ENCODE measurements around the gene NAA80.
"Not testable (repeated sequence)": the region's sequence is repeated elsewhere in the genome, so short reads cannot be mapped to it uniquely, and the experiment has no call there.

NAA80 gene

DNA sequence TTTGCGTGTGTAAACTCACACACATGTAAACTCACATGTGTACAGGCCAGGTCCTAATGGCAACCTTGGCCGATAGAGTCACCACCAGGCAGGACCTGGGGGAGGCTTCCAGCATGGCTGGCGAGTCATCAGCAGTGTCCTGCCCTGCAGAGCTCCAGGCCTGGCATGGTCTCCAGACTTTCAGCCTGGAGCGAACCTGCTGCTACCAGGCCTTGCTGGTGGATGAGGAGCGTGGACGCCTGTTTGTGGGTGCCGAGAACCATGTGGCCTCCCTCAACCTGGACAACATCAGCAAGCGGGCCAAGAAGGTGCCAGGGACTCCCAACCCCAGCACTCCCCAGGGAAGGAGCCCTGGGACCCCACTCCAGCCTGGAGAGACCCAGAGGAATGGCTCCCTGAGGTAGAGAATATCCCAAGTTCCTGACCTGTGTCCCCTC lies 29.2 kb downstream of the NAA80 start:
- DNase-seq (ENCODE audit: low read depth), result no peak

- no peak for DNase-seq (ENCODE audit: low read depth)
Measured at GRCh38 chr3:50269460-50269859, 29.7 kb downstream of the NAA80 start.

DNA sequence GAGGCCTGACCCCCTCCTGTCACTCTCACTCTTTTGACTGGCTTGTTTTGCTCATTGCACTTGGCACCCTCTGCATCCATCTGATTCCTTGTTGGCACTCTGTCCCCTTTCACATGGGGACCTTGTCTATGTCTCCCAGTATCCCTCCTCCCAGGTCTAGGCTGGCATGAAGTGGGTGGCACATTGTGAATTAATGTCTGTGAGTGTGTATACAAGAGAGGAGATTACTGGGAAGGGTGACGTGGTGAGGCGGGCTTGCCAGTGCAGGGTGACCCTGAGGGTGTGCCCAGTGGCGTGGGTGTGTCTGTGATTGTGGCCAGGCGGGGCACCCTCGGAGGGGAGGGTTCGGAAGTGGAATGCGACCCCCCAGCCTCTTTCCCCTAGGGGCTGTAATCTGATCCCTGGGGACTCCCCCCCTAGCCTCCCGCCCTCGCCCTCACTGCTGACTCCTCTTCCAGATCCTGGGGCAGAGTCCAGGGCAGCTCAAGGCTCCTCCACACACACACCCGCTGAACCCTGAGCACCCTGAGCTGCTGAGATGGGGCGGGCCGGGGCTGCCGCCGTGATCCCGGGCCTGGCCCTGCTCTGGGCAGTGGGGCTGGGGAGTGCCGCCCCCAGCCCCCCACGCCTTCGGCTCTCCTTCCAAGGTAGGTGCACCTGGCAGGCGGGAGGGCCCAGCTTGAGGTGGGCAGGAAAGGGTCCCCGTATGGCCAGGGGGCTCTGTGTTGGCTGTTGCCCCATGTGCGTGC lies 30.3 kb downstream of the NAA80 start, which contains the start of gene SEMA3B:
SEMA3B (plus strand) TSS at position 445 of the 749 bp plus-strand sequence; CDS start at position 539, 94 bp downstream.
- no peak for DNase-seq (ENCODE audit: low read depth)

DNA sequence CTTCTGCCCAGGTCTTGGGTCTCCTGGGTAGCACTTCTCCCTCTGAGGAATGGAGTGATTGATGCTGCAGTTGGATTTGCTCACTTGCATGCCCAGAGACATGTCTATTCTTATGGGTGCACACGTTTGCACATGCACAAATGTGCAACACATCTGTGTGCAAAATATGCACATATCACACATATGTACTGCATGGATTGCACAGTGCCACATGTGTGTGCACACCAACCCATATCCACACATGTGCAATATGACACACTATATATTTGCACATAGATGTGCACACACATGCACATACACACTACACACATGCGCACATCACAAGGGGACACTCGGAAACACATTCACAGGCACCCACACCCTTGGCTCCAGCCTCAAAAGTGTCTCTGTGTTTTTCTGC lies 30.9 kb downstream of the NAA80 start:
- no peak for DNase-seq (ENCODE audit: low read depth)

DNA sequence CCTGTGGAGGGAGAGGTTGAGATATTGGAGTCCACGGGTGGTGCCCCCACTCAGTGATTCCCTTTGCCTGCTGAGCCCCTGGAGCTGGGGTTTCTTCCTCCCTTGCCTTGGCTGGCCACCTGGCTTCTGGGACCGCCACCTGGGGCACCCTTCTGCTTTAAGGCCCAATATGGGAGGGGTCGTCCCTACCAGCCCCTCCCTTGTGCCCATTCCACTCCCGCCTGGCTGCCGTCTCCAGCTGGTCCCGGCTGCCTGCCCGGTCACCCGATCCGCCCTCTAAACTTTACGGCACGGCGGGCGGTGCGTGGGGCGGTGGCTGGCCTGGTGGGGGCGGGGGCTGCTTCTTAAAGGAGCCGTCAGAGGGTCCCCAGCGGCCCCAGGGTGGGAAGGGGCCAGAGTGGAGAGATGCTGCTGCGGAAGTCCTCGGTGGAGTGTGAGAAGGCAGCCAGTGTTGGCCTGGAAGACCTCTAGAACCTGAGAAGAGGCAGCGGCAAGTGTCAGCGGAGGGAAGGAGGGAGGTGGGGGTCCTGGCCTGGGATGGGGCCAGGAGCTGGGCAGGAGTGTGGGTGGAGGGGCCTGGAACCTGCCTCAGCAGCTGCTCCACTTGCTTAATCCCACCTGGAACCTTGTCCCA lies 31.8 kb downstream of the NAA80 start:
- DNase-seq (ENCODE audit: low read depth), result no peak

- DNase-seq (ENCODE audit: low read depth), result no peak
Measured at GRCh38 chr3:50266836-50267235, 32.4 kb downstream of the NAA80 start.

DNA sequence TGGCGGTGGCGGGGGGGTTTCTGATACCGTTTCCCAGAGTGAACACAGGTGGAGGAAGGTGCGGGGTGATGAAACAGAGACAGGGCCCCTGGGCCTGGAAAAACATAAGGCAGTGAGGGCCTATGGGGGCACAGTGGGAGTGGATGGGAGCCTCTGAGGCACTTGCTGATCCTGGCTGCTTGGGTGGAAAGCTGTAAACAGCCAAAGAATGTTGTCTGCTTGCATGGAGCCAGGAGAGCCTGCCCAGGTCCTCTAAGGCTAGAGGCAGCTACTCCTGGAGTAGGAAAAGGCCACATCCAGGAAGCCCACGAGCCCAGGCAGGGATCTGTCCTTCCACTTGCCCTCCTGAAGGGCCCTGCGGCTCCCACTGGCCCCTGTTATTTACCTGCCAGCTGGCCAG lies 33.2 kb downstream of the NAA80 start:
- no peak for DNase-seq (ENCODE audit: low read depth)

DNA sequence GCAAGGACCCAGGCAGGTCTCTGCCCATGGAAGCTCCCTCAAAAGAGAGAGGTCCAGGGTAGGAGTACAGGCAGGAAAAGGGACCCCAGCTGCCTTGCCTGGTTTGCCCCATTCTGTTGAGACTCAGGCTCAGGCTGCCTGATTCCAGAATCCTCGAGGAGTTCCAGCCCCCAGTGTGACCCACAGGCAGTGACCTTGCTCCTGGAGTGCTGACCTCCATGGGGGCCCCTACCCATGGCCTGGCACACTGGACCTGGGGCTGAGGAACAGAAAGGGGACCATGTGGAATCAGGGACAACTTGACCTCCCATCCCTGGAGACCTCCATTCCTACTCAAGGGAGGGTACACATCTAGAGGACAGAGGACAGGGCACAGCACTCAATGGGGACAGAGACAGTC lies 33.6 kb downstream of the NAA80 start:
- no peak for DNase-seq (ENCODE audit: low read depth)

DNA sequence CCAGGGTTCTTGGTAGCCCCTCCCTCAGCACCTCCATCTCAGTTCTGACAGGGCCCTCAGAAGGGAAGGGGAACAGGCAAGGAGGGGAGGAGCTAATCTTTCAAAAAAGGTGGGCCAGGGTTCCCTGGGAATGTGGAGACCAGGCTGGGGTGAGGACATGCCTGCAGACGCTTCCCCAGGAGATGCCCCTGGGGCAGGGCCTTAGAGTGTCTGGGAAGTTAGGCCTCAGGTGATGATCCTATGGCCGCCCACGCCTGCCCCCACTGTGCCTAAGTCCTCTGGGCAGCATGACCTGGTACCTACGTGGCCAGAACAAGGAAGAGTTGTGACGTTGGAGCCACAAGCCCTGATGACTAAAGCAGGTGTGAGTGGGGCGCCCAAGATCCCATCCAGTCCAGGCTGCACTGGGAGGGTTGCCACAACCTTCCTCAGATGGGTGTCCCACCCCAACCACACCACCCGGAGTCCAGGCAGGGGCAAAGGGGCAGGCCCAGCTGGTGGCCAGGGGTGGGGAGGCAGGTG lies 34.2 kb downstream of the NAA80 start:
- no peak for DNase-seq (ENCODE audit: low read depth)

GRCh38 chr3:50264383-50264963 lies 34.7 kb downstream of the NAA80 start:
- DNase-seq (ENCODE audit: low read depth), result no peak

GRCh38 chr3:50263478-50264382 lies 35.5 kb downstream of the NAA80 start:
- DNase-seq (ENCODE audit: low read depth), result no peak

- DNase-seq (ENCODE audit: low read depth), result no peak
Measured at GRCh38 chr3:50262778-50263177, 36.4 kb downstream of the NAA80 start.

GRCh38 chr3:50262200-50262599 lies 37.0 kb downstream of the NAA80 start:
- DNase-seq (ENCODE audit: low read depth), result not testable (repeated sequence)

- no peak for DNase-seq (ENCODE audit: low read depth)
Measured at GRCh38 chr3:50261505-50261904, 37.7 kb downstream of the NAA80 start.

GRCh38 chr3:50260942-50261441 lies 38.2 kb downstream of the NAA80 start:
- DNase-seq (ENCODE audit: low read depth), result no peak

GRCh38 chr3:50260027-50260941 lies 38.9 kb downstream of the NAA80 start:
- peak; percentile 89 for DNase-seq (ENCODE audit: low read depth)

DNA sequence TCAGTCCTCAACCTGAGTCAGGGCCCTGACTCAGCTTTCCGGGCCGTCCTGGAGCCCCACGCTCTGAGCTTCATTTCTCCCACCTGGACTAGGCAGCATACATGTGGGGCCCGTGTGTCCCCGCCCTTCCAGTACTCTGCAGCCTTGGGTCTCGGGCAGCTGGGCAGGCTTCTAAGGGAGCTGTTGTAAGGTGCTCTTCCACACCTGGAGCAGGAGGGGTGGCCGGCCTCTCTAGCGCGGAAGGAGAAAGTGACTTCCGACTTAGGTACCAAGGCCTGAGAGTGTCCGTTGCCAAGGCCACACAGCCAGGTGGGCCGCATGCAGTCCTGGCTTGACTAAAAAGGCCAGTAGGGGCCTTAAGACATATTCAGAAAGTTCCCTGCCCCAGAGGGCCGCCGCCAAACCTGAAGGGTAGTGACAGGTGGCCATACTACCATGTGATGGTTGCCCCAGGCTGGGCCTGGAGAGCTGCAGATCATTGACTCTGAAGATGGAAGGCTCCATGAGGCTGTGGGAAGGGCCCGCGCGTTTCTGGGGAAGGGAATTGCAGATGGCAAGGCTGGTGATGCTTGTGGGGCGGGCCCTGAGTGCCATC lies 39.7 kb downstream of the NAA80 start:
- no peak for DNase-seq (ENCODE audit: low read depth)

- DNase-seq (ENCODE audit: low read depth), result no peak
Measured at GRCh38 chr3:50258979-50259378, 40.2 kb downstream of the NAA80 start.

DNA sequence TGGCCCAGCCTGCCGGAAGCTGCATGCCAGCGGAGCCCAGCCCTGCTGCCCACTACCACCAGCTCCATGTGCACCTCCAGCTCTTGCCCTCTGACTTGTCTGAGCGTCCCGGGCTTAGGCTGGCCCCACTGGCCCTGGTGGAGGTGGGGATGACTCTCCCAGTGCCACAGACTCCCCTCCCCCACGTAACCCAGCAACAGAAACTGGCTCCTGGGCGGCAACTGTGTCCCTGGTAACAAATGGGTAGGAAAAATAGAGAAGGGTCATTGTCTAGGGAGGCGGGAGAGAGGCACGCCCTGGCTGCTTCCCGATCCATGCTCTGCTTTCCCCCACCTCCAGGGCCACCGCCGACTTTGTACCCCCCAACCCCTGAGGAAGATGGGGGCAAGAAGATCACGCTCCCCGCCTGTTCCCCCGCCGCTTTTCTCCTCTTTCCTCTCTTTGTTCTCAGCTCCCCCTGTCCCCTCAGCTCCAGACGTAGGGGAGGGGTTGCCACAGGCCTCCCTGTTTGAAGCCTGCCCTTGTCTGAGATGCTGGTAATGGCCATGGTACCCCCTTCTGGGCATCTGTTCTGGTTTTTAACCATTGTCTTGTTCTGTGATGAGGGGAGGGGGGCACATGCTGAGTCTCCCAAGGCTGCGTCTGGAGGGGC lies 41.0 kb downstream of the NAA80 start:
- no peak for DNase-seq (ENCODE audit: low read depth)
